D721Med (cell line): Measurements from ENCODE around the gene NFIA.

Source experiments
- DNase-seq: peaks from one replicate; pipeline ENCODE4 v3.0.0; 2011; ENCODE audit warnings: low spot score; ENCODE audit not compliant: insufficient read length
- FAIRE-seq: peaks from 2 replicates; lab custom pipeline; 2011; peaks lifted over from hg19 to GRCh38; lab: Jason Lieb, UNC
- CTCF ChIP-seq: IDR thresholded peaks from 2 replicates; pipeline ENCODE4 v1.5.1; 2012; ENCODE audit warnings: mild to moderate bottlenecking, control low read depth; ENCODE audit not compliant: insufficient read depth; ENCODE audit errors: missing control alignments

The NFIA gene

GRCh38 chr1:61420243-61420642, 337.9 kb downstream of the NFIA start:
- TF ChIP-seq CTCF, result no peak
- FAIRE-seq (no peak), DNase-seq (no peak)

- TF ChIP-seq CTCF, result no peak
- FAIRE-seq, result no peak
- no peak for DNase-seq
Observed at GRCh38 chr1:61420909-61421835, 338.8 kb downstream of the NFIA start.

GRCh38 chr1:61423643-61424042, 341.3 kb downstream of the NFIA start:
- TF ChIP-seq CTCF, result no peak
- no peak for FAIRE-seq
- DNase-seq, result no peak

GRCh38 chr1:61424382-61424781, 342.0 kb downstream of the NFIA start:
- no peak for DNase-seq
- no peak for TF ChIP-seq CTCF
- FAIRE-seq, result no peak

GRCh38 chr1:61425040-61425439, 342.7 kb downstream of the NFIA start:
- TF ChIP-seq CTCF, result no peak
- FAIRE-seq (no peak), DNase-seq (no peak)

- no peak for FAIRE-seq
- no peak for TF ChIP-seq CTCF
- DNase-seq, result no peak
Observed at GRCh38 chr1:61426254-61426653, 343.9 kb downstream of the NFIA start.

- TF ChIP-seq CTCF, result no peak
- FAIRE-seq (no peak), DNase-seq (no peak)
Observed at GRCh38 chr1:61426885-61427284, 344.5 kb downstream of the NFIA start.
